A549 (cell line): ENCODE data around the gene HOXC13. TPM values are rescaled to one million over a fixed set of nuclear protein-coding genes. Genes with fewer than 3 reads are reported as not detected.
A peak's percentile ranks its signal among the peaks of the same experiment; 100 is the strongest.

Experiments
- ATAC-seq, 2 experiments: fragments of 200-7000 bp in 1 of 2; fragments of >200 bp in 1 of 2; cut with Nextera tagmentation in 1 of 2; cut with Tn5 transposase in 1 of 2; 3 replicates each; pipeline versions ENCODE4 v1.8.0 to v1.9.1; 2018 to 2020; ENCODE audit warnings: mild to moderate bottlenecking in 1 of 2, moderate library complexity in 1 of 2
- CTCF ChIA-PET: fragments of 300-600 bp; sonication (Branson Sonifier 250); formaldehyde crosslinking; extraction: SDS; loops from one replicate; lab custom pipeline; 2021; ENCODE audit warnings: antibody characterized with exemption, inconsistent platforms; lab: Yijun Ruan, JAX
- POLR2A ChIA-PET: fragments of 350-600 bp; formaldehyde crosslinking; extraction: SDS; loops from one replicate; lab custom pipeline; 2021; ENCODE audit warnings: antibody characterized with exemption, inconsistent platforms; lab: Yijun Ruan, JAX
- DNase-seq, 2 experiments: peaks; one replicate each; pipeline versions ENCODE4 v3.0.0 to v3.0.0-alpha.2; 2011 to 2016; ENCODE audit warnings: low read depth in 1 of 2, low spot score in 1 of 2
- FAIRE-seq: peaks from 2 replicates; lab custom pipeline; 2011; peaks lifted over from hg19 to GRCh38; lab: Jason Lieb, UNC
- H3K27ac ChIP-seq, 2 experiments: fragments of >200 bp; sonication (Bioruptor Twin); formaldehyde crosslinking; 3 replicates each; pipeline ENCODE4 v1.5.1; 2016 to 2017
- H3K4me1 ChIP-seq: fragments of >200 bp; sonication (Bioruptor Twin); formaldehyde crosslinking; 3 replicates; pipeline ENCODE4 v1.6.1; 2016
- H3K4me2 ChIP-seq: fragments of >200 bp; sonication (Bioruptor Twin); formaldehyde crosslinking; 3 replicates; pipeline ENCODE4 v1.6.1; 2016
- H3K4me3 ChIP-seq: fragments of >200 bp; sonication (Bioruptor Twin); formaldehyde crosslinking; 3 replicates; pipeline ENCODE4 v1.5.1; 2016
- H3K9me3 ChIP-seq: fragments of >200 bp; sonication (Bioruptor Twin); formaldehyde crosslinking; 3 replicates; pipeline ENCODE4 v1.6.1; 2016
- CBX8 ChIP-seq: fragments of 200-600 bp; sonication (generic); IDR thresholded peaks from 2 replicates; pipeline ENCODE4 v1.6.1; 2016
- CEBPB ChIP-seq, 2 experiments: fragments of >200 bp in 1 of 2; sonication (Bioruptor Twin) in 1 of 2; formaldehyde crosslinking in 1 of 2; IDR thresholded peaks; 2 replicates each; pipeline ENCODE4 v1.6.1; 2012 to 2016
- CTCF ChIP-seq: fragments of >200 bp; sonication (Bioruptor Twin); formaldehyde crosslinking; IDR thresholded peaks from 3 replicates; pipeline ENCODE4 v1.5.1; 2016
- EP300 ChIP-seq, 2 experiments: fragments of >200 bp; sonication (Bioruptor Twin); formaldehyde crosslinking; IDR thresholded peaks; 2 replicates in 1 of 2; 3 replicates in 1 of 2; pipeline ENCODE4 v1.6.1; 2016 to 2017
- FOXS1 ChIP-seq: fragments of 250-450 bp; sonication (Bioruptor Pico); IDR thresholded peaks from 2 replicates; pipeline ENCODE4 v1.5.0; 2020; ENCODE audit warnings: mild to moderate bottlenecking, moderate library complexity
- HMGXB4 ChIP-seq: fragments of 250-450 bp; sonication (Bioruptor Pico); IDR thresholded peaks from 2 replicates; pipeline ENCODE4 v1.5.0; 2021; ENCODE audit warnings: mild to moderate bottlenecking, moderate library complexity, borderline replicate concordance
- HOXB13 ChIP-seq: fragments of 250-450 bp; sonication (Bioruptor Pico); IDR thresholded peaks from 2 replicates; pipeline ENCODE4 v1.5.0; 2020; ENCODE audit warnings: low read depth, mild to moderate bottlenecking, moderate library complexity
- HOXB5 ChIP-seq: fragments of 250-450 bp; sonication (Bioruptor Pico); IDR thresholded peaks from 2 replicates; pipeline ENCODE4 v1.5.0; 2020; ENCODE audit warnings: mild to moderate bottlenecking, moderate library complexity
- JUNB ChIP-seq: fragments of >200 bp; sonication (Bioruptor Twin); formaldehyde crosslinking; IDR thresholded peaks from 2 replicates; pipeline ENCODE4 v1.6.1; 2016
- MAZ ChIP-seq: fragments of 150-350 bp; IDR thresholded peaks from 2 replicates; pipeline ENCODE4 v1.6.1; 2014; ENCODE audit warnings: antibody characterized with exemption, low read depth, low read length, borderline replicate concordance
- MYC ChIP-seq: IDR thresholded peaks from 2 replicates; pipeline ENCODE4 v1.6.1; 2012; ENCODE audit warnings: mild to moderate bottlenecking, inconsistent platforms, low read length, improper control_type of control experiment, borderline replicate concordance
- NFE2L2 ChIP-seq: fragments of 150-350 bp; conservative IDR thresholded peaks from 2 replicates; pipeline ENCODE4 v1.6.1; 2014; ENCODE audit warnings: low read length
- NPAS2 ChIP-seq: fragments of 250-450 bp; sonication (Bioruptor Pico); IDR thresholded peaks from 2 replicates; pipeline ENCODE4 v1.8.0; 2022; ENCODE audit warnings: mild to moderate bottlenecking, moderate library complexity, borderline replicate concordance
- POLR2A ChIP-seq: IDR thresholded peaks from 2 replicates; pipeline ENCODE4 v1.6.1; 2012; ENCODE audit warnings: mild to moderate bottlenecking, low read length
- POLR2AphosphoS2 ChIP-seq: conservative IDR thresholded peaks from 2 replicates; pipeline ENCODE4 v1.6.1; 2012; ENCODE audit warnings: low read length, improper control_type of control experiment, inconsistent platforms
- RAD21 ChIP-seq, 2 experiments: fragments of >200 bp in 1 of 2; sonication (Bioruptor Twin) in 1 of 2; formaldehyde crosslinking in 1 of 2; IDR thresholded peaks in 1 of 2; conservative IDR thresholded peaks in 1 of 2; 2 replicates in 1 of 2; 3 replicates in 1 of 2; pipeline ENCODE4 v1.6.1; 2012 to 2018; ENCODE audit warnings: inconsistent platforms in 1 of 2
- RARB ChIP-seq: fragments of 250-450 bp; sonication (Bioruptor Pico); IDR thresholded peaks from 2 replicates; pipeline ENCODE4 v1.8.0; 2021; ENCODE audit warnings: mild to moderate bottlenecking, moderate library complexity
- RCOR1 ChIP-seq: fragments of 150-350 bp; IDR thresholded peaks from 2 replicates; pipeline ENCODE4 v1.6.1; 2014; ENCODE audit warnings: antibody characterized with exemption, low read length, low read depth
- RNF2 ChIP-seq: fragments of 200-600 bp; sonication (generic); IDR thresholded peaks from 2 replicates; pipeline ENCODE4 v1.6.1; 2016; ENCODE audit warnings: low read depth, mild to moderate bottlenecking, antibody characterized with exemption, moderate library complexity, borderline replicate concordance
- SMC3 ChIP-seq: fragments of >200 bp; sonication (Bioruptor Twin); formaldehyde crosslinking; IDR thresholded peaks from 3 replicates; pipeline ENCODE4 v1.6.1; 2018; ENCODE audit warnings: inconsistent platforms
- SREBF2 ChIP-seq: fragments of 450-650 bp; IDR thresholded peaks from 2 replicates; pipeline ENCODE4 v1.6.1; 2014; ENCODE audit warnings: mild to moderate bottlenecking, moderate library complexity
- TP53 ChIP-seq: fragments of 250-450 bp; sonication (Bioruptor Pico); IDR thresholded peaks from 2 replicates; pipeline ENCODE4 v1.5.0; 2021; ENCODE audit warnings: mild to moderate bottlenecking, moderate library complexity
- USF2 ChIP-seq: fragments of 450-650 bp; IDR thresholded peaks from 2 replicates; pipeline ENCODE4 v1.6.1; 2014; ENCODE audit warnings: antibody characterized with exemption
- ZFP36 ChIP-seq: fragments of 450-650 bp; IDR thresholded peaks from 2 replicates; pipeline ENCODE4 v1.6.1; 2014; ENCODE audit warnings: borderline replicate concordance; ENCODE audit not compliant: partially characterized antibody
- ZNF302 ChIP-seq: fragments of 250-450 bp; sonication (Bioruptor Pico); IDR thresholded peaks from 2 replicates; pipeline ENCODE4 v1.9.0; 2021; ENCODE audit warnings: inconsistent platforms, mild to moderate bottlenecking, moderate library complexity
- ZSCAN20 ChIP-seq: fragments of 250-450 bp; sonication (Bioruptor Pico); IDR thresholded peaks from 2 replicates; pipeline ENCODE4 v1.8.0; 2022; ENCODE audit warnings: mild to moderate bottlenecking, moderate library complexity
- WGBS: methylation state at CpG from one replicate; pipeline ENCODE4 v1.1.6; 2017; ENCODE audit errors: missing lambda C conversion rate; 5-methylcytosine and 5-hydroxymethylcytosine counted together
- polyA plus RNA-seq, 4 experiments: library from polyadenylated mRNA; depleted of rRNA in 3 of 4; stranded (reverse); fragments of >200 nt; fragmentation: RNase III in 1 of 4; extraction: RNeasy Plus Mini Kit Qiagen cat#74134 plus additional on column Dnase treatment in 1 of 4; gene quantifications; 2 replicates in 3 of 4; 3 replicates in 1 of 4; pipeline ENCODE4 v1.2.3, GENCODE V29; 2011 to 2017
- TF ChIP-seq, protein P1 (sequence below): IDR thresholded peaks from 2 replicates; pipeline ENCODE4 v1.6.1; 2012
- TF ChIP-seq, protein P2 (sequence below): fragments of >200 bp; sonication (Bioruptor Twin); formaldehyde crosslinking; IDR thresholded peaks from 2 replicates; pipeline ENCODE4 v1.6.1; 2016

HOXC13 gene
- polyA plus RNA-seq, 2 of the 4 experiments (the other 2 are of a cell fraction): 3.9 to 6.5 TPM

- ChIA-PET POLR2A (interaction anchor here (0.6 to 1.1 kb wide), 3 partner anchors 10 to 56 kb away, joined by 3 to 4 read pairs (median 3); partner anchors contain the start of gene HOXC10), CTCF (interaction anchor here (1.0 to 28.7 kb wide), 7 partner anchors 8 to 251 kb away, joined by 3 to 1074 read pairs (median 22); partner anchors contain the start of genes HOXC10, HOXC8 and SMUG1)
- Histone ChIP-seq H3K4me3 (no peak overlapping the region), H3K4me2 (no peak overlapping the region), H3K27ac (peak overlapping the region; percentile 78 to 89; a peak in 5 of 6 replicates), H3K9me3 (no peaks in the 10 kb centered on the region), H3K4me1 (peaks cover 20% of the 10 kb centered on the region)
- DNase-seq (no peak), FAIRE-seq (no peak), ATAC-seq (no peak)
- WGBS: 93% methylated on average over 55 of the region's 60 CpGs
- TF ChIP-seq NFE2L2 (no peak), JUNB (no peak), POLR2AphosphoS2 (no peak), HOXB13 (no peak), USF2 (no peak), NPAS2 (CRISPR knock-in tag) (no peak), MAZ (no peak), CBX8 (no peak), HOXB5 (CRISPR knock-in tag) (no peak), POLR2A (no peak), HMGXB4 (CRISPR knock-in tag) (no peak), CEBPB (IDR thresholded peaks at IDR 0.05) (no peak), RNF2 (no peak), TP53 (no peak), SMC3 (no peak), ZFP36 (no peak), ZSCAN20 (CRISPR knock-in tag) (no peak), MYC (no peak)
- TF ChIP-seq, protein P1, sequence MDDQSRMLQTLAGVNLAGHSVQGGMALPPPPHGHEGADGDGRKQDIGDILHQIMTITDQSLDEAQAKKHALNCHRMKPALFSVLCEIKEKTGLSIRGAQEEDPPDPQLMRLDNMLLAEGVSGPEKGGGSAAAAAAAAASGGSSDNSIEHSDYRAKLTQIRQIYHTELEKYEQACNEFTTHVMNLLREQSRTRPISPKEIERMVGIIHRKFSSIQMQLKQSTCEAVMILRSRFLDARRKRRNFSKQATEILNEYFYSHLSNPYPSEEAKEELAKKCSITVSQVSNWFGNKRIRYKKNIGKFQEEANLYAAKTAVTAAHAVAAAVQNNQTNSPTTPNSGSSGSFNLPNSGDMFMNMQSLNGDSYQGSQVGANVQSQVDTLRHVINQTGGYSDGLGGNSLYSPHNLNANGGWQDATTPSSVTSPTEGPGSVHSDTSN: no peak
- TF ChIP-seq, protein P2, sequence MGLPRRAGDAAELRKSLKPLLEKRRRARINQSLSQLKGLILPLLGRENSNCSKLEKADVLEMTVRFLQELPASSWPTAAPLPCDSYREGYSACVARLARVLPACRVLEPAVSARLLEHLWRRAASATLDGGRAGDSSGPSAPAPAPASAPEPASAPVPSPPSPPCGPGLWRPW: no peak
These were observed 55.8 kb downstream of the HOXC13 start for GRCh38 chr12:53994264-53995001.

GRCh38 chr12:53995002-53995377, 56.4 kb downstream of the HOXC13 start:
- DNase-seq: no peak
- Histone ChIP-seq H3K27ac (peak overlapping the region; percentile 78 to 89), H3K4me3 (peak overlapping the region; percentile 37), H3K9me3 (no peaks in the 10 kb centered on the region), H3K4me2 (peak overlapping the region; percentile 50), H3K4me1 (peaks cover 14% of the 10 kb centered on the region)
- 84% methylated on average over 17 of the region's 17 CpGs for WGBS
- POLR2A ChIA-PET: interaction anchor here (0.6 to 1.1 kb wide), 3 partner anchors 10 to 57 kb away, joined by 3 to 4 read pairs (median 3); partner anchors contain the start of gene HOXC10
- no peak for ATAC-seq
- FAIRE-seq: no peak
- CTCF ChIA-PET: interaction anchor here (1.4 to 28.7 kb wide), 4 partner anchors 8 to 205 kb away, joined by 6 to 1074 read pairs (median 88); partner anchors contain the start of genes HOXC10 and SMUG1
- TF ChIP-seq RAD21 (conservative IDR thresholded peaks at IDR 0.05 in 1 of 2, IDR thresholded peaks at IDR 0.05 in 1 of 2): no peak
- TF ChIP-seq NFE2L2: no peak
- TF ChIP-seq FOXS1 (CRISPR knock-in tag): no peak
- TF ChIP-seq CTCF: no peak
- no peak for TF ChIP-seq HOXB13
- TF ChIP-seq EP300 (IDR thresholded peaks at IDR 0.05): no peak
- TF ChIP-seq ZNF302 (CRISPR knock-in tag): no peak
- TF ChIP-seq HOXB5 (CRISPR knock-in tag): no peak
- TF ChIP-seq CEBPB (IDR thresholded peaks at IDR 0.05): no peak
- TF ChIP-seq, protein P1: no peak
- TF ChIP-seq NPAS2 (CRISPR knock-in tag): no peak
- TF ChIP-seq POLR2AphosphoS2: no peak
- TF ChIP-seq MYC: no peak
- no peak for TF ChIP-seq RARB (CRISPR knock-in tag)
- no peak for TF ChIP-seq SREBF2
- no peak for TF ChIP-seq RCOR1
